GM18951 (cell line): Measurements from ENCODE around the gene CALR3.
"Not testable (repeated sequence)": the region's sequence is repeated elsewhere in the genome, so short reads cannot be mapped to it uniquely, and the experiment has no call there.

ENCODE experiments used
- POLR2A ChIP-seq: IDR thresholded peaks from 4 replicates; pipeline ENCODE4 v1.6.1; 2011; ENCODE audit warnings: mild to moderate bottlenecking; ENCODE audit not compliant: insufficient read length, insufficient read depth; ENCODE audit errors: extremely low read depth
- in situ Hi-C: fragments of 300-500 bp; cut with MboI; formaldehyde crosslinking; loops from one replicate; pipeline ENCODE4 v1.12.0; 2022; ENCODE audit warnings: low sequenced_read_pairs, mixed read lengths, inconsistent platforms; ENCODE audit not compliant: unreplicated experiment

Gene CALR3

GRCh38 chr19:16520074-16520973 lies 24.4 kb upstream of the CALR3 start:
- in situ Hi-C loops: no loop called here
- TF ChIP-seq POLR2A: no peak

- TF ChIP-seq POLR2A: no peak
- in situ Hi-C loops: no loop called here
Observed at GRCh38 chr19:16519230-16519687, 23.3 kb upstream of the CALR3 start.

- TF ChIP-seq POLR2A: no peak
- in situ Hi-C loops: no loop called here
Observed at GRCh38 chr19:16518483-16519229, 22.7 kb upstream of the CALR3 start.

- TF ChIP-seq POLR2A: no peak
- in situ Hi-C loops: no loop called here
Observed at GRCh38 chr19:16518061-16518460, 22.1 kb upstream of the CALR3 start.

- in situ Hi-C loops: no loop called here
- TF ChIP-seq POLR2A: no peak
Observed at GRCh38 chr19:16516923-16517610, 21.1 kb upstream of the CALR3 start.

GRCh38 chr19:16516381-16516780 lies 20.4 kb upstream of the CALR3 start:
- in situ Hi-C loops: no loop called here
- TF ChIP-seq POLR2A: no peak

GRCh38 chr19:16514383-16515019 lies 18.5 kb upstream of the CALR3 start:
- TF ChIP-seq POLR2A: no peak
- in situ Hi-C loops: no loop called here

GRCh38 chr19:16512611-16513010 lies 16.6 kb upstream of the CALR3 start:
- in situ Hi-C loops: not testable (repeated sequence)

- in situ Hi-C loops: no loop called here
- no peak for TF ChIP-seq POLR2A
Observed at GRCh38 chr19:16509141-16510061, 13.4 kb upstream of the CALR3 start.

- no peak for TF ChIP-seq POLR2A
- in situ Hi-C loops: no loop called here
Observed at GRCh38 chr19:16508546-16508945, 12.6 kb upstream of the CALR3 start.

- in situ Hi-C loops: no loop called here
- no peak for TF ChIP-seq POLR2A
Observed at GRCh38 chr19:16506961-16507360, 11.0 kb upstream of the CALR3 start.

GRCh38 chr19:16506161-16506560 lies 10.2 kb upstream of the CALR3 start:
- in situ Hi-C loops: not testable (repeated sequence)
